HG03442 (cell line): ENCODE results near the gene AVPR2.

Experiments used
- ATAC-seq: cut with Tn5 transposase; IDR thresholded peaks from one replicate; pipeline ENCODE4 v1.9.1; 2021; ENCODE audit warnings: mild to moderate bottlenecking, moderate library complexity; ENCODE audit not compliant: unreplicated experiment

The AVPR2 gene

GRCh38 chrX:153910446-153910845 lies 6.0 kb downstream of the AVPR2 start:
- ATAC-seq = no peak

- ATAC-seq = no peak
These were observed 7.3 kb downstream of the AVPR2 start for GRCh38 chrX:153911798-153912197.

GRCh38 chrX:153913211-153913610 lies 8.7 kb downstream of the AVPR2 start:
- no peak for ATAC-seq

GRCh38 chrX:153913701-153914100 lies 9.2 kb downstream of the AVPR2 start:
- no peak for ATAC-seq

DNA sequence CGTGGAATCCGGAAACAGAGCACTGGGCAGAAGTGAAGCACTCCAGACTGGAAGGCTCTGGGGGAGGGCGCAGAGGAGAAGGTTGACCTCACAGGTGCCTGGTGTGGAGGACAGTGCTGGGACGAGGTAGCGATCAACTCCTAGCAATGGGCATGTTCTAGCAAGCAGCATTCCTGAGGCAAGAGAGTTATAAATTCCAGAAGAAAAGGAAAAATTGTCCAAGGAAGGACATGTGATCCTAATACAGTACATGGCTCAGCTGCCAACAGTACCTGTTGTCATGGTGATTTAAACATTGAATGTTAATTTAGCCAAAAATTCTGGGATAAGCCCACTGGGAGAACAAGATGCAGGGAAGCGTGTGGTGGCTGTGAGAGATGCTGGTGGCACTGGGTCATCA lies 13.4 kb downstream of the AVPR2 start:
- no peak for ATAC-seq

DNA sequence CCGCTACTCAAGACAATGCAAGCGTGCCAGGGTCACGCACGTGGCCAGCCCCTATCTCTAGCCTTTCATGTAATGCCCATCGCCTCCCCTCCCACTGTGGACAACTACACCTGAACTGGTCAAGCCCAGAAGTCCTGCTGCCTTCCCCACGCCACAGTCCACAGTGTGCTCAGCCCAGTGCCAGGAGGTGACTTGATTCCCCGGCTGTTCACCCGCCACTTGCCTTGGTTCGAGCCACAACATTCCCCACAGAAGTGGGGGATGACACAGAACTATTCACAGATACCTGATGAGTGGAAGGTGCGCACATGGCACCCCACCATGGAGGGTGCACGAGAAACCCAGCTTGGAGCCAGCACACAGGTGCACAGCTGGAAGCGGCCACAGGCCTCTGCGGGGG lies 14.8 kb downstream of the AVPR2 start:
- no peak for ATAC-seq

- no peak for ATAC-seq
These were observed 16.1 kb downstream of the AVPR2 start for GRCh38 chrX:153920546-153920945.

DNA sequence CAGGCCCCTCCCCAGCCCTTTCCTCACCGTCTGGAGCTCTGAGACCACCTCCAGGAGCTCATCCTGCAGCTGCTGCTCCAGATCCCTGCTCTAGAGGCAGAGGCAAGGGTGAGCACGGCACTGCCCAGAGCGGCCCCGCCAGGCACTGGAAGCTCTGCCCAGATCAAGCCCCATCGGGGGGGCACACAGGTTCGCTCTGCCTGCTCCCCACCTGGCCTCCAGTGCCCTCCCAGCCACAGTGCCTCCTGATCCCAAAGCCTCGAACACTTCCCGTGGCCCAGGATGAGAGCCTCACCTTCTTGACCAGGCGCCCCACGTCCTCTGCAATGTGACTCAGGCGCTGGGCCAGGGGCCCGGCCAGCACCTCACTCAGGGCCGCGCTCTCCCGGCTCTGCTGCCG lies 16.6 kb downstream of the AVPR2 start:
- no peak for ATAC-seq

GRCh38 chrX:153921511-153922446 lies 17.3 kb downstream of the AVPR2 start:
- no peak for ATAC-seq

DNA sequence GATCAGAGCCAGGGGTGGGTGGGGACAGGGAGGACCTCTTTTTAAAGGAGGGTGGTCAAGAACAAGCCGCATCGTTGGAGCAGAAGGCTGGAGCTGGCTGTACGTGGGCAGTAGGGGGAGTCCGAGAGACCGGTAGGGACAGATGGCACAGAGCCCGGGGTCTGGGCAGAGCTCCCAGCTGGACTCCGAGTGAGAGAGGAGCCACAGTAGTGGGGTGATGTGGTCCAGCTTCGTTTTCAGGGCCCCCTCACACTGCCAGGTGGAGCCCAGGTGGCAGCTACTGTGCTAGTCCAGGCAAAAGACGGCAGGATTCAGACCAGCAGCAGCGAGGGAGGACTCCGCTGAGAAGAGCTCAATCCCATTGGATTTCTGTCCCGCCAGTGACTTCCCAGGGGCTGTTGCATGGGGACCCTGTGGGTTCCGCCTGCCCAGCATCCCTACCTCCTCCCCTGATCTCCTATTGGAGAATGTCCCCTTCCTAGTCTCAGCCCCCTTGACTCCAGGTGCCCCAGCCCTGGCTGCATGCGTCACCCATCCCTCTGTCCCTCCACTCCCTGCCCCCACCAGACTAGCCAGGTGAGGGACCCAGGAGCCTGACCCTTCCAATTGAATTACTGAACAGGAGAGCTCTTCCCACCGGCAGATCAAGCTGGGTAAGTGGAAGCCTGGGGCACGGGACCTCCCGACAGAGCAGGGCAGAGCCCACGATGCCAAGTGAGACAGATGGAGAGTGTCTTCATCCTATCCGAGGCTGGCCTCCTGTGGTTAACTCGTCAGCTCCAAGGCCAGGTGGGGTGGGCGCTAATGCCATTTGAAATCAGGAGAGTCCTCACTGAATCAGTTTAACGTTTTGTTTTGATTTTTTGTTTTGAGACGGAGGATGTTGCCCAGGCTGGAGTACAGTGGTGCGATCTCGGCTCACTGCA lies 18.7 kb downstream of the AVPR2 start:
- no peak for ATAC-seq

DNA sequence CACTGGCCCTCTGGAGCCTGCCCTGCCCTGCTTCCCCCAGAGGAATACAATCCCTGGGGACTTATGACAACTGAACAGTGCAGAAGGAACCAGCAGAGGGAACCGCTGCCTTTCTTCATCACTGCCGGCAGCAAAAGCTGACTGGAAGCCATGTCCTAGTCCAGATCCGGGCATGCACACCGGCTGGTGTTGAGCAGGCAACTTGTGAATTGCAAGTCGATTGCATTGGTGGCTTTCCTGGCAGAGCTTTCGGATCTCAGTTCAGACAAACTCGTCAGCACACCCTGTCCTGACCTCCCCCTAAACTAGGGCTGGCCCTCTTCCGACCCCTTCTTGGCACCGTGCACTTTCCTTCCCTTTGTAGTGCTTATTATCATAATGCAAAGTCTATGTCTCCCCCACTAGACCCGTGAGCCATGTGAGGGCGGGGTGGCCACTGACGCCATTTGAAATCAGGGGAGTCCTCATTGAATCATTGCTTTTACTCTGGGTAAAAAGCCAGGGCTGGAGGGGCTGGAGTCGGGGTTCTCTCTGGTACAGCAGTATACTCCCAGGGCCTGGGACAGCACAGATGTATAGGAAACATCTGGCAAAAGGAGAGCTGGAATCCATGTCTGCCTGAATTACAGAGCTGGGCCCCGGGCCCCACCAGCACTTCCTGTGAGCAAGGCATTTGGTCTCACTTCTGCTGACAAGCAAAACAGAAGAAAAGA lies 19.8 kb downstream of the AVPR2 start:
- no peak for ATAC-seq

DNA sequence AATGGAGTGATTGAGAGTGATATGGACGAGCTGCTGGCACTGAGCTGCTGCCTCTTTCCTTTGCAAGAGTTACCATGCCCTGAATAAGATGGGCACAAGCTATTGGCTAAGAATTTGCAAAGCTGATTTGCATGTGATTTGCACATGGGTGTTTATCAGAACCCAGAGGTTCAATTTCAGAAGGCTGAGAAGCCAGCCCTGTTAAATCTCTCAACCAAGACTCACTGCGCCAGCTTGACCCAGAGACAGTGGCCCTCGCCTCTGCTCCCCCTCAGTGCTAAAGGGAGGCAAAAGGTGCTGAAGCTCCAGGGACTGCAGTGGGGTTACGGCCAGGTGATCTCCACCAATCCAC lies 20.9 kb downstream of the AVPR2 start:
- ATAC-seq = no peak

DNA sequence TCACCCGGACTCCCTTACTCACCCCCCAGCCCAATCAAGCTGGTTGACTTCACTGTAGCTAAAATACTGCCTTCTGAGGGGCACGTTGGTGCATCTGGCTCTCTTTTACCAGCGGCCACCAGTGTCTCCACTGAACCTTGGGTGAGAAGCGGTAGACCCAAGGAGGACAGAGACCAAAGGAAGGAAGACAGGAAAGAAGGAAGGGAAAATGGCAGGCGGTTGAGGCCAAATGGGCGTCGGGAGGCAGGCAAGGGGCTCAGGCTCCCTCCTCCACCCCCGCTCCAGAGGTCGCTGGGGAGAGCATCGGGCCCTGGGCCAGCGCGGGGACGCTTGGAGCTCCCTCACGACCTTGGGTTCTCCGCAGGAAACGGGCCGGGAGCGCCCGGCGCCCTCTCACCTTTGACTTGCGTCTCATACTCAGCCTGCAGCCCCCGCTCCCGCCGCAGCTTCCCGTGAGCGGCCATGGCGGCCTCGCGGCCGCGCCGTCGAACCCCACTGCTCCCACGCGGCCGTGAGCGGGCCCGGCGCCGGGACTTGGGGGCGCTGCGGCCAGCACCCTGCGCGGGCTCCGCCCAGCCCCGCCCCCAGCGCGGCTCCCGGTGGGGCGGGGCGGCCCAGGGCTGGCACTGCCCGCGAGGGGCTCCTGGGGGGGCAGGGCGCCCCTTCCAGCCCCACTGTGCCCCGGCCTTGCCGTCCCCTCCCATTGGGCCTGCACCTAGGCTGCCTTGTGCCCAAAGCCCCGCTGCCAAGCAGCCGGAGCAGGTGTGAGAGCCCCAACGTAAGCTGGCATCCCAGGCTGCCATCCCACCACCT lies 21.5 kb downstream of the AVPR2 start, which contains the start of gene ARHGAP4:
ARHGAP4 (minus strand) TSS at position 526 of the 813 bp plus-strand sequence; CDS start at position 464, 62 bp downstream.
- no peak for ATAC-seq

- no peak for ATAC-seq
These were observed 22.0 kb downstream of the AVPR2 start for GRCh38 chrX:153926552-153926857.

DNA sequence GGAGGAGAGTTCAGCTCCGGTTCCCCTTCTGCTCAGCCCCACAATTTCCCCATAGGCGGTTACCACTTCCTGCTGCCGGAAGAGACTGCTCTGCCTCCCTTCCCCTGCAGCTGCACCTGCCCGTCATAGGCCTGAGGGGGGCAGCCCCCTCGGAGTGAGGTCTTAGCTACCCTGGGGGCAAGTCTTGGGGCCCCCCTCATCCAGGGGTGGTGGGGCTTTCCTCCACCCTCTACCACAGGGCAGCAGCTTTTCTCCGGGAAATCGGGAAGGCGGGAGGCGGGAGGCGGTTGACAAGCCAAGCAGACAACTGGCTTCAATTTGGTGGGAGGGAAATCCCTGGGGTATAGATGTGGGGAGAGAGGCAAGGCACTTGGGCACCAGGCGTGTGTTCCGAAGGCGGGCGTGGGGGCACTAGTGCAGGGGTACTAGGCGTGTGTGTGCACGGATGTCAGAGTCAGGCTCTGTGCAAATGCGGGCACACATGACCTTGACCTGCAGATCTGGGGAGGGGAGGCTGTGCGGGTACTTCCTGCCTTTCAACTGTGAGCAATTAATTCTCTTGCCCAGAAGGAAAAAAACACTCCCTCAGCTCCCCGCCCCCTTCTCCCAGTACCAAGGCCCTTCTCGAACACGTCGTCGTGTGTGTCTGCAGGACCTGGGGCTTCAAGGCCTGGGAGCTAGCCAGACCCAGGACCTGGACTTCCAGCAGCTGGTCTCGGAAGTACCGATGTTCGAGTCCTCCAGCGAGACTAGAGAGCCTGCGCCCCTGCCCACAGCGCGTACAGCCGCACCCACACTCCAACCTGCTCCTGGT lies 22.6 kb downstream of the AVPR2 start:
- no peak for ATAC-seq

DNA sequence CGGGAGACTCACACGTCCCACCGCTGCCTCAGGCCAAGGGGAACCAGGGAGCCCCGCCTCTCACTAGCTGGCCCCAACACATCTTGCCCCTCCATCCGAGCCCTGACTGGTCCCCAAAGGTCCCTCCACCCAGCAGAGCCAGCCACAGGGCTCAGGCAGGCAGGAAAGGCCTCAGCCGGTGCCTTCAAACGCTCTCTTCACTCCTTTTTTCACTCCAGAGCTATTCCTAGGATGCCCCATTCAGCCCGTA lies 23.1 kb downstream of the AVPR2 start:
- ATAC-seq = no peak

GRCh38 chrX:153927922-153928760 lies 23.7 kb downstream of the AVPR2 start:
- peak; percentile 69 for ATAC-seq

GRCh38 chrX:153928846-153929245 lies 24.4 kb downstream of the AVPR2 start:
- no peak for ATAC-seq

DNA sequence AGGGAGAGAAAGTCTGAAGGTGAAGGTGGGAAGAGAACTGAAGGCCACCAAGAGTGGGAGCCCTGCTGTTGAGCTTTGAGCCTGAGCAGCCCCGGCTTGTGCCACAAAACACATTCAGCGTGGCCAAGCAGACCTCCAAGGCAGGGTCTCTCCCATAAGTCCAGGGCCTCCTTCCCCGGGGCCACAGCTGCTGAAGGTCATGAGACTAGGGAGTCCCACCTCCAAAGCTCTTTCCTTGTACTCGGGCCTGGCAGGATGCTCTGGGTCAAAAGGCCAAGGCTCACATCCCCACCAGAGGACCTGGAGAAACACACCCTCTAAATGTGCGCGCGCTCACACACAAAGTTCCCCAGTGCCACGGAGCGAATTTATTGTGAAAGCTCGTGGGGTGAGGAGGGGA lies 25.1 kb downstream of the AVPR2 start:
- ATAC-seq = no peak
